HL-60/S4 treated with phorbol 12-myristate 13-acetate at 8.2 ng/mL for 4 days and 3 days (cell line): ENCODE results near the gene MECP2.

Experiments
- in situ Hi-C: fragments of 300-500 bp; cut with MboI; formaldehyde crosslinking; loops from 2 replicates; pipeline ENCODE4 v1.15.0; 2022; ENCODE audit warnings: low sequenced_read_pairs

Gene MECP2

DNA sequence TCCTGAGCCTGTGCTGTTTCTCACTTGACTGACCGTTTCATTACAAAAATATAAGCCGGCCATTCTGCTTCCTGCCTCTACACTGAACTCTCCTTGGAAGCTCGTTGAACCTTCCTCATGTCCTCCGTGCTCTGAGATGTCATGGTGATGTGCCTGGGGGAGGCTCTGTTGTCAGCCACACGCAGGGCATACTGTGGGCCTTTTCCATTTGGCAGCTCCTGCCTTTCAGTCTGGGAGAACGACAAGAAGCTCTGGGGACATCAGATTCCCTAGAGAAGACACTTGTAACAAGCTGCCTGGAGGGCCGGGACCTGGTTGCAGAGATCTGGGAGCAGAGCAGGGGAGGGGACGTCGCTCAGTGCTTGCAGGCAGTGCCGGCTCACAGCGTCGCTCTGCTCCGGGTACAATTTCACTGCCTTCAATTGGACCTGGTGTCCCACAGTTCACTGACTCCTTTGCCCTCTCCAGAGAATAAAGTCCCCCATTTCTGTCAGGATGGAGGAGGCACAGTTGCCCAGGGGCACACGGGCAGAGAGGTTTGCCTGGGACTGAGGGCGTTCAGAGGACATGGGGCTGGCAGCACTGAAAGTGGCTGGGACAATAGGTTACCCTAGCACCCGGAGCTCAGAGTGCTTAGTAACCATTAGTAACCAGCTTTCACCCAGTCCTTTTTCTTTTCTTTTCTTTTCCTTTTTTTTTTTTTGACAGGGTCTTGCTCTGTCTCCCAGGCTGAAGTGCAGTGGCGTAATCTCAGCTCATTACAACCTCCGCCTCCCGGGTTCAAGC is 19.1 kb upstream of the MECP2 start:
- in situ Hi-C loops: no loop called here

DNA sequence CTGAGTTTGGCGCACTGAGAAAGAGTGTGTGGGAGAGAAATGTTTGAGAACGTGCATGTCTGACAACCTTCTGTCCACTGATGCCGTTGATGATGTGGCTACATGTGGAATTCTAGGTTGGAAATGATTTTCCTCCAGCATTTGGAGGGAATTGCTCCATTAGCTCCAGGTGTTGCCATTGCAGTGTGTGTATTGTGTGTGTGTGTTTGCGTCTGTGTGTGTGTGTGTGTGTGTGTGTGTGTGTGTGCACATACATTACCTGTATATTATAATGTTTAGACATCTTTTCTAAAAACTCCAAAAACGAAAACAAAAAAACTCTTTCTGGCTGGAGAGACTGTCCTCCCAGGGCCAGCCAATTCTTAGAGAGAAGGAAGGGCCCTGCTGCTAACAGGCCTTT is 18.2 kb upstream of the MECP2 start:
- in situ Hi-C loops: no loop called here

DNA sequence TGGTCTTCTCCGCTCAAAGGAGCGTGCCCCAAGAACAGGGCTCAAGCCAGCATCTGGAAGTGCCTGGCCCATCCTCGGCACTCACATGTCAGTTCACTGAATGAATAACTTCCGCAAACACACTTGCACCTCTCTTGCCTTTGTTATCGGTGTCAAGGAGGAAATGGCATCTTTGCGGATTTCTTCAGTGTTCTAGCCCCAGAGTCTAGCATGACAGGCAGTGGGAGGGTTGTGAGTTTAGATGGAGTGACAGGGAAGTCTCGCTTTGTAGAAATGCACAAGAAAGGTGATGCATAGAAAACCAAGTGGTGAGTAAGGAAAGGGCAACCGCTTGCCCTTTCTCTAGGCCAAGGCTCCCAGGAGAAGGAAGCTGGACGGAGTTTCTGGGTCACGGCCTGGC is 17.6 kb upstream of the MECP2 start:
- in situ Hi-C loops: no loop called here

DNA sequence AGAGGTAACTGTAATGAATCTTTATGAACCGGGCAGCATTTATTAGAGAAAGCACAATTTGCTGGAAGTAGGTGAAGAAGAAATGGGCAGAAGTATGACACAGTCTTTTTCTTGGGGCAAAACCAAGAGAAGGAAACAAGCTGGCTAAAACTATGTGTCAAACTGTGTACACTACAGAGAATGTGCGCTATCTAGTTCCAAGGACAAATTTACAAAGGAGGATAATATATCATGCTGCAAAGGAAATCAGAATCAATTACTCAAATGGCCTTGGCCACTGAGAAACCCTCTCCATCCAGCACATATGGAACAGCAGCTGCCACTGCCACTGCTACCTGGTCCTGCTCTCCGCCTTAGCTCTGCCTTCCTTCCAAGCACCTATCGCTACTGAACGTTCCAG is 17.1 kb upstream of the MECP2 start:
- in situ Hi-C loops: no loop called here

DNA sequence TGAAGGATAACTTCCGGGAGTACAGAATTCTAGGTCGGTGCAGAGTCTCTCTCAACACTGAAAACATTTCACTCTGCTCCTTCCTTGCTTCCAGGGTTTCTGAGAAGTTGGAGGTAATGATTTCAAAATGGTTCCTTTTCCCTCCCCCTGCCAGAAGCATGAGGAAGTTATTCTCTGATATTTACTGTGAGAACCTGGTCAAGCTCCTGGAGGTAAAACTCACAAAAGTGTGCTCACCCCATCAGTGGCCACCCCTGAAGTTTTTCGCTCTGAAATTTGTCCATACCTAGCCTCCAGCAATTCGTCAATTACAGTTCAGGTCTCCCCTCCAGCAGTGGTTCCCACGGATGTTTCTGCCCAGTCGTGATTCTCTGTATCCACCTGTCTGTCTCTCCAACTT is 16.2 kb upstream of the MECP2 start:
- in situ Hi-C loops: no loop called here

DNA sequence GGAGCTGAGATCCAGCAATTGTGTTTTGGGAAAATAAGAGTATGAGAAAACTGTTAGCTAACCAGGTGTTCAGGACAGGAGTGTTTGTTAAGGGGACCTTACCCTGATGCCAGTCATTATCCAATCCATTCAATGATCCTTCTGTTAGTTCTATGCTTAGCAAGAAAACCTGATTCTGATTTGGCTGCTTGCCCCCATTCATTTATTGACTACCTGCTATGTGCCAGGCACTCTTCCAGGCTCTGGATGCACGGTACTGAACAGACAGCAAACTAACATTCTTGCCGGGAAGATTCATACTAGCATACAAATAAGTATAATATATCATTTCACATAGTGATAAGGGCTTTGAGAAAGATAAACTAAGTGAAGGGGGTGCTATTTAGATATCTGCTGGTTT is 1.0 kb upstream of the MECP2 start:
- in situ Hi-C loops: no loop called here

DNA sequence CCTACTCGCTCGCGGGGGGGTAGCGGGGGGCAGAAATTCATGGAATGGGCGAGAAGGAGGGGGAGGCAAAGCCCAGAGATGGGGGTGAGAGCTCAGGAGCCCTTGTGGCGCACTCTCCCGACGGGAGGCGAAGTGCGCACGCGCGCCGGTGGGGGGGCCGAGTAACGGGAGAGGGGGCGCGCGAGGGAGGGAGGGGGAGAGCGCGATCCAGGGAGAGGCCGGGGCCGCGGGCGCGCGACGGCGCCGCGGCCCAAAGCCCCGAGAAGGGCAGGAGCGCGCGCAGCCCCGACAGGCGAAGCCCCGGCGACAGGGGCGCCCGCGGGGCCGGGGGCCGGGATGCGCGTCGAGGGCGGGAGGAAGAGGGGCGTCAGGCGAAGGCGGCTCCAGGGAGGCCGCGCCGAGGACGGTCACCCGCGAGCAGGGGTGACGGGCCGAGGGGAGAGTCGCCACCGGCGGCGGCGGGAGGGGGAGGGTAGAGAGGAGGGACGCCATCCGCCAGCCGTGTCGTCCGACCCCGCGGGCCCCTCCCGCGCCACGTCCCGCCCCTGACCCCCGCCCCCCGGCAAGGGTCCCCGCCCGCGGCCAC is 421 bp downstream of the MECP2 start:
- in situ Hi-C loops: no loop called here

DNA sequence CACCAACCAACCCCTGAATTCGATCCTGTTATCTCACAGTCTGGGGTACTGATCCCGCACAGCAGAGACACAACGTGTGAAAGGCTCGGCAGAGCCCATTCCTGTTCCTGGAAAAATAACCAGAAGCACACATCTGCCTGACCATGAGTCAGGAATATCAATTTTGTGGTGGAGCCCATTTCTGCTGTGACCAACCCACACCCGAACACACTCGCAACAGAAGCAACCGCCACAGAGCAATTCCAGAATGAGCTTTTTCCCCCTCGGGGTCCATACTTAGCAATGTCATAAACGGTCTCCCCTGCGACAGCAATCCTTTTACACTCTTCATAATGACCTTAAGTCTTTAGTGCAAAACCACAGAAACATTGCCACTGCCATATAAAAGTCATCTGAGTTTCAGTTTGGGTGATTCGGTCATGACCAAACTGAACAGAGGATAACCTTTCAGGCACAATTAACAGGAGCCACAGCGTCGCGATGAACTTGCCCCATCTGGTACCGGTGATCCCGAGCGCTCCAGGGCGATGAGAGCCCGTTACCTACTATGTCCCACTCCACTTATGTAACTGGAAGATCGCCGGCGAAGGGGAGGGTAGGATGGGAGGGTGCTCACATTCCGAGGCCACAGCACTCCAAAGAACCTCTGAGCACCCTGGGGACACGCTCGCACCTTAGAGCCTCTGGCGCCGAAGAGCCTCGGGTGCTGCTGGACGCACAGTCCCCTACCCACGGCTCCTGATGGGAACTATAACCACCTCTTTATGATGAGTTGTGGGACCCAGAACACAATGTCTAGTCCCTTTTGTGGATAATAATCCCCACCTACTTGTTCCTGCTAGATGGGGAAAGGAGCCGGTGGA is 1.1 kb downstream of the MECP2 start:
- in situ Hi-C loops: no loop called here

DNA sequence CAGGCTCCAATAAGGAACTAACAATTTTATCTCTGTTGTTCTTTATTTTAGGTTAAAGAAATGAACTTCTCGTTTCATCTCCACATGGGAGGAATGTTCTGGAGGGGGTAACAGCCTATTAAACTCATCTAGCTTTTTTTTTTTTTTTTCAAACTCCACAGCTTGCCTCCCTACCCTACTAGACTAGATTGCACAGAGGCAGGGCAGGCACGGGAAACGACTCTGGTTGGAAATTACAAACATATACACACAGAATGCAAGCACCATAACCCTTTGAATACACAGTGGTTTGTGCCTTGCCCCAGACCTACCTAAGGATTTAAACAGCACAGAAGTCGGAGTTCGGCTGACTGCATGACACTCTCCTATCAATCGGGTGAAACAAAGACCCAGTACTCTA is 2.7 kb downstream of the MECP2 start:
- in situ Hi-C loops: no loop called here

DNA sequence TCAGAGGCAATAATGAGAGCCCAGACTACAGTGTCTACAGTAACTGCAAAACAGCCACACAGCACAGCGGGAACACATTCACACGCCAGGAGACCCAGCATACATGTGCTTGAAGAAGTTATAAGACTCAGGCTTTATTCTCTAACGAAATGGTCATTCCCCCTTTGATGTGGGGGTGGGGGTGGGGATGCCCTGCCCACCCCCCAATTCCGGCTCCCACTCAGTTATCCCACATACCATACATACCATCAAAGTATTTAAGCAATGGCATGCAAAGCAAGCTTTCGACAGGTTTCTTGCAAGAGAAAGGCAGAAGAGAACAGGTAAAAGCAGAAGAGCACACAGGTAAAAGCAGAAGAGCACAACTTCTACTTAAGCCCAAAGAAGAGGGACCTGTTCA is 3.6 kb downstream of the MECP2 start:
- in situ Hi-C loops: no loop called here

- in situ Hi-C loops: no loop called here
Observed at GRCh38 chrX:154092371-154092770, 5.1 kb downstream of the MECP2 start.

DNA sequence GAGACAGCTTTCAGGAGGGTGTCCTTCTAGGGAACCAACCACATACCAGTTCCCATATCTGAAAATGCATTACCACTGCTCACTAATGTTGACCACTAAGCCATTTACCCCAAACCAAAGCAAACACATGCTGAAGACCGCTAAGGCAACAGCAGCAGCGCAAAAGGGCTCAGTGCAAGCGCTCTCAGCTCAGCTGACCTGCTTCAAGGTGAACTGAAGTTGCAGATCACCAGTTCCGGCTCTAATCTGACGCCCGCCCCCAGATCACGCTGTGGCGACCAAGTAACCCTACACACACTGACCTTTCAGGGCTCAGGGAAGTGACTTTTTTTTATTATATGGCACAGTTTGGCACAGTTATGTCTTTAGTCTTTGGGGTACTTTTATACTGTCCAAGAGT is 5.8 kb downstream of the MECP2 start:
- in situ Hi-C loops: no loop called here

- in situ Hi-C loops: no loop called here
Observed at GRCh38 chrX:154090731-154091130, 6.8 kb downstream of the MECP2 start.

- in situ Hi-C loops: no loop called here
Observed at GRCh38 chrX:154084449-154085300, 12.8 kb downstream of the MECP2 start.

DNA sequence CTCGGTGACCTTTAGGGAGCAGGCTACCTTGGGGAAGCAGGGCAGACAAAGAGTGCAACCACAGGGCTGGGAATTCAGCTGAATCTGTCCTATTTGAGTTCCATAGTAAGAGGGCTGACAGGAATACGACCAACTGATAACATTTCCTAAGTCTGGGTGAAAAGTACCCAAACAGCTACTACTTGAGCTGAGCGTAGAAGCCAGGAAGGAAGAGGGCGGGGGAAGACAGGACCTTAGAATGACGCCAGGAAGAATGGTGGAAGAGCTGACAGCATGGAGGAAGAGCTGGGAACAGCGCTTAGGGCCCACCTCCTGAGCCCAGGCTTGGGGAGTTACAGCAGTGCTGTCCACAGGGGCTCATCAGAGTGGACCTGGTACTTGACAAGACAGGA is 14.4 kb downstream of the MECP2 start:
- in situ Hi-C loops: no loop called here

DNA sequence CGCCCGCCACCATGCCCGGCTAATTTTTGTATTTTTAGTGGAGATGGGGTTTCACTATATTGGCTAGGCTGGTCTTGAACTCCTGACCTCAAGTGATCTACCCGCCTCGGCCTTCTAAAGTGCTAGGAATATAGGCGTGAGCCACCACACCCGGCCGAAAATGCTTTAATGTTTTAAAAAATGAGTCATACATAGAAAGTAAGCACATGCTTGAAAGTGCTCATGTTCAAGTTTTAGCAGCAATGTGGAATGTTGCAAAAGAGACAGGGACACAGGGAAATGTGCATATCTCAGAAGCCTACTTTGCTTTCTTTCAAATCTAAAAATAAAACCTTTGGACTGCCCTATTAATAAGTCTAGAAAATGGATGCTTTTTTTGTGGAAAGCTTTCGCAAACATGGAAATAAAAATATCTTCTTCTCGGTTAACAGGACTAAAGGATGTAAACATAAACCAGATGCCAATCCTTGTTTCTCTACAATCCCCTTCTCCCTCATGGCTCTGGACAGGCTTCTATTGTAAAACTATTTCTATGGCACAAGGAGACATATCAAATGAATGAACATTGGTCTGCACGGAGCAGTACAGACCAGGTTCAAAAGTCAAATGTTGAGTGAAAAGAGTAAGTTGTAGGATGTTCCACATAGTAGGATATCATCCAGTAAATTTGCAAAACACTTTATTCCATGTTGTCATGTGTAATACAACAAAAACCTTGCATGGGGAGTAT is 15.0 kb downstream of the MECP2 start:
- in situ Hi-C loops: no loop called here

- in situ Hi-C loops: no loop called here
Observed at GRCh38 chrX:154077101-154077500, 20.4 kb downstream of the MECP2 start.

DNA sequence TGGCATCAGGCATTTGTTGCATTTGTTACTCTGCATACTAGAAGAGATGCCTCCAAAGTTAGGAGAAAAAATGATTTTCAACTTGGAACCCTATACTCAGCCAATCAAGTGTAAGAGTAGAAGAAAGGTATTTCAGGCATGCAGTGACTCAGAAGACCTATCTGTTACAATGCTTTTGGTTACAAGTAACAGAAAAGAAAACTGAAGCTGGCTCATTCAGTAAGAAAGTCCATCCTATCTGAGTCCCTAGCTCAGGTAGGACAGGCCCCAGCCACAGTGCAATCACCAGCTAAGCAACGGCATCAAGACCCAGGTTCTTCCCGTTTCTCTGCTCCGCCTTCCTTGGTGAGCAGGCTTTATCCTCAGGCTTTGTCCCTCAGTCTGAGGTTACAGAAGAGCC is 23.3 kb downstream of the MECP2 start:
- in situ Hi-C loops: no loop called here

DNA sequence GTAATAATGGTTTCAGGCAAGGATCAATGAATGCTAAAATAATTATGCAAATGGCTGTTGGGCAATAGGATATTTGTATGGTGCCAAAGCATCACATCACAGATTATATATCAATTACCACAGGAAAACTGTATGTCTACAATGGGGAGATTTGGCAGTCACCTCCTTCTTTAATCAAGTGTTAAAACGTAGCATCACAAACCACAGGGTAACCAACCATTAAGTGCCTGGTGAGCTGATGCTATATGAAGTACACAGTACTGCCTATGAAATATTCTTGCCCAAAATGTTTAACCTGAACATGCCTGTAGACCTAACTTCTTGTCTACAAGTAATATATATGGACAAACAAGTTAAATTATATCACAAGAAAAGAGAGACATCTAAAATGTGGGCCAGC is 25.3 kb downstream of the MECP2 start:
- in situ Hi-C loops: no loop called here

DNA sequence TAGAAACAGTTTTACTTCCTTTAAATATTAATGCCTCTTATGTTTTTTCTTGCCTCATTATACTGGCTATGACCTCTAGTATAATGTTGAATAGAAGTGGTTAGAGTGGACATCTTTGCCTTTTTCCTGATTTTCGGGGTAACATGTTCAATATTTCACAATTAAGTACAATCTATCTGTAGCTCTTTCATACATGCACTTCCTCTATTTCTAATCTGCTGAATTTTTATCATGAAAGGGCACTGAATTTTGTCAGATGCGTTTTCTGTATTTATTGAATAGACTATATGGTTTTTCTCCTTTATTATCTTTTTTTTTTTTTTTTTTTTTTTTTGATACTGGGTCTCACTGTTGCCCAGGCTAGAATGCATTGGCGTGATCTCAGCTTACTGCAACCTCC is 29.0 kb downstream of the MECP2 start:
- in situ Hi-C loops: no loop called here
